Measurements from ENCODE around the gene MPRIP.
"Not testable (repeated sequence)": the region's sequence is repeated elsewhere in the genome, so short reads cannot be mapped to it uniquely, and the experiment has no call there.

DNA sequence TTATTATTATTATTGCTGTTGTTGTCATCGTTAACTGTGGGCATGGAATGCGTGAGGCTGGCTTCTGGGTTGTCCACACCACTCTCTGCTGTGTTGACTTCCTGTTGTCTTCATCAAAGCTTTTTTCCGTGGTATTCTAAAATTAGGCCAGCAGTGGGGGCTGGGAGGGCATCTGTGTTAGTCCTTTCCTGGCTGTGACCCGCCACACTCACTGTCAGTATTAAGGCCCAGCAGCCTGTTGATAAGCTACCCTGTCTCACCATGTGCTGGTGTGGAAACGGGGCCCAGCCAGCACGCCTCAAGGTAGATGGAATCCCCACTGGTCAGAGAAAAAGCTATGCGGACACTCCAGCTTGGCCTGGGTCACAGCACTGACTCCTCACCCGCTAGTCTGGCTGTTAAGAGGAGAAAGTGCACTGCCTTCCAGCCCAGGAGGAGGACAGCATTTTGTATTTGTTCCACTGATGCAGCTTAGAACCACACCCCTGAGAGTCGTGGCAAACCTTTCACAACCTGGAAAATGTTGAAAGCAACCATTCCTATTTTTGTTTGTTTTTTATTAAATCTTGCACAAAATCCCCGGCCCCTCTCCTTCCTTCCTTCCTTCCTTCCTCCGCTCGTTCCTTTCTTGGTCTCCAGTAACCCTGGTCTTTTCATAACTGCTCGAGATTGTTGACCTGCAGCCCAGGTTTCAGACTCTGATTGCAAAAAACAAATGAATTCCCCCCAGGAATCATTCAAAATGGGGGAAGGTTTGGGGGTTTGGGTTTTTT lies 142.9 kb downstream of the MPRIP start:
- TF ChIP-seq, protein P1, sequence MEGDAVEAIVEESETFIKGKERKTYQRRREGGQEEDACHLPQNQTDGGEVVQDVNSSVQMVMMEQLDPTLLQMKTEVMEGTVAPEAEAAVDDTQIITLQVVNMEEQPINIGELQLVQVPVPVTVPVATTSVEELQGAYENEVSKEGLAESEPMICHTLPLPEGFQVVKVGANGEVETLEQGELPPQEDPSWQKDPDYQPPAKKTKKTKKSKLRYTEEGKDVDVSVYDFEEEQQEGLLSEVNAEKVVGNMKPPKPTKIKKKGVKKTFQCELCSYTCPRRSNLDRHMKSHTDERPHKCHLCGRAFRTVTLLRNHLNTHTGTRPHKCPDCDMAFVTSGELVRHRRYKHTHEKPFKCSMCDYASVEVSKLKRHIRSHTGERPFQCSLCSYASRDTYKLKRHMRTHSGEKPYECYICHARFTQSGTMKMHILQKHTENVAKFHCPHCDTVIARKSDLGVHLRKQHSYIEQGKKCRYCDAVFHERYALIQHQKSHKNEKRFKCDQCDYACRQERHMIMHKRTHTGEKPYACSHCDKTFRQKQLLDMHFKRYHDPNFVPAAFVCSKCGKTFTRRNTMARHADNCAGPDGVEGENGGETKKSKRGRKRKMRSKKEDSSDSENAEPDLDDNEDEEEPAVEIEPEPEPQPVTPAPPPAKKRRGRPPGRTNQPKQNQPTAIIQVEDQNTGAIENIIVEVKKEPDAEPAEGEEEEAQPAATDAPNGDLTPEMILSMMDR (IDR thresholded peaks at IDR 0.05), result not testable (repeated sequence)
- TF ChIP-seq POLR2A, EP300, POLR2AphosphoS5 (IDR thresholded peaks at IDR 0.05): not testable (repeated sequence)

Measured in sigmoid colon (tissue), 4 donors.